ENCODE measurements around the gene NFE2L1. TPM values are rescaled to one million over a fixed set of nuclear protein-coding genes. Genes with fewer than 3 reads are reported as not detected.
"Not testable (repeated sequence)": the region's sequence is repeated elsewhere in the genome, so short reads cannot be mapped to it uniquely, and the experiment has no call there.

The NFE2L1 gene
- total RNA-seq, 3 donors from 2014 or later, result 182 to 275 (median 247) TPM

GRCh38 chr17:48064638-48065037, 16.5 kb downstream of the NFE2L1 start:
- Histone ChIP-seq H3K4me1 (ENCODE audit: low read depth) (no peaks in the 10 kb centered on the region), H3K9me3 (no peaks in the 10 kb centered on the region), H3K4me3 (no peak overlapping the region), H3K36me3 (ENCODE audit: low read depth) (peaks cover 6% of the 10 kb centered on the region)
- TF ChIP-seq CTCF (IDR thresholded peaks at IDR 0.05), result no peak
- intact Hi-C loops (cut with DNase I, micrococcal nuclease), result no loop called here
- ATAC-seq (no peak), DNase-seq (no peak)

DNA sequence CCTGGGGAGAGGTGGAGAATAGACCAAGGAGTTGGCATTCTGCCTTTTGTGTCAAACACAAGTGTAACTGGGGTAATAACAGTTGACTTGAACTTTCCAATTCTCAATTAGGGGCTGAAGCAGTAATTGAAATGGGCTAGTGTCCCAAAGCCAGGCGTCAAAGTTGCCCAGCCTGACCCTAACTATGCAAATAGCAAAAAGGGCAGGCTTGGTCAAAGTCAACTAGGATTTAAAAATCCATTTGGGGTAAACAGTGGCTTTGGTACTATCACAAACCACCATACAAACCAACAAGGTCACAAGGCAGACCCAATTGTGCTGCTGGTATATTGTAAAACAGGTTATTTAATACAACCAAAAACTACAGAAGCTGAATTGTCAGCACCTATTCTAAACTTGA, 18.0 kb downstream of the NFE2L1 start:
- DNase-seq (no peak), ATAC-seq (no peak)
- no peaks in the 10 kb centered on the region for H3K9me3 ChIP-seq
- peaks cover 6% of the 10 kb centered on the region for H3K36me3 ChIP-seq (ENCODE audit: low read depth)
- intact Hi-C loops (cut with DNase I, micrococcal nuclease), result no loop called here
- no peak for TF ChIP-seq CTCF (IDR thresholded peaks at IDR 0.05)
- H3K4me1 ChIP-seq (ENCODE audit: low read depth), result no peaks in the 10 kb centered on the region
- no peak overlapping the region for H3K4me3 ChIP-seq

- ATAC-seq, result no peak
- H3K36me3 ChIP-seq (ENCODE audit: low read depth), result peaks cover 6% of the 10 kb centered on the region
- intact Hi-C loops (cut with DNase I, micrococcal nuclease), result no loop called here
- TF ChIP-seq CTCF (IDR thresholded peaks at IDR 0.05), result no peak
- no peaks in the 10 kb centered on the region for H3K4me1 ChIP-seq (ENCODE audit: low read depth)
- DNase-seq, result no peak
- no peaks in the 10 kb centered on the region for H3K9me3 ChIP-seq
- no peak overlapping the region for H3K4me3 ChIP-seq
These were observed 18.5 kb downstream of the NFE2L1 start for GRCh38 chr17:48066656-48067055.

GRCh38 chr17:48067245-48067644, 19.1 kb downstream of the NFE2L1 start:
- Histone ChIP-seq H3K4me1 (ENCODE audit: low read depth) (no peaks in the 10 kb centered on the region), H3K36me3 (ENCODE audit: low read depth) (peaks cover 1% of the 10 kb centered on the region), H3K4me3 (no peak overlapping the region), H3K9me3 (no peaks in the 10 kb centered on the region)
- ATAC-seq, result no peak
- intact Hi-C loops (cut with DNase I, micrococcal nuclease), result no loop called here
- DNase-seq, result no peak
- no peak for TF ChIP-seq CTCF (IDR thresholded peaks at IDR 0.05)

DNA sequence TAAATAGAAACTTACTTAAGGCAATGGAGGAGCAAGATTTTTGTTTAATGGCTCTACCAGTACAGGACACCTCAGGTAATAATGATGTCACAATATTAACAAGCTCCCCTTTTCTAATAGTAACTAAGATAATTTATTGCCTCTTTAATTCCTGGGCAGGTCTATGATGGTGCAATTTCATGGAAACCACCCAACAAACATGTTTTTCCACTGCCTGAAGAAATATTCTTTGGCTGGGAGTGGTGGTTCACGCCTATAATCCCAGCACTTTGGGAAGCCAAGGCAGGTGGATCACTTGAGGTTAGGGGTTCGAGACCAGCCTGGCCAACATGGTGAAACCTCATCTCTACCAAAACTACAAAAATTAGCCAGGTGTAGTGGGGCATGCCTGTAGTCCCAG, 19.6 kb downstream of the NFE2L1 start:
- ATAC-seq; H3K4me3 ChIP-seq; intact Hi-C loops (cut with DNase I, micrococcal nuclease); H3K36me3 ChIP-seq (ENCODE audit: low read depth); H3K4me1 ChIP-seq (ENCODE audit: low read depth); DNase-seq; H3K9me3 ChIP-seq: not testable (repeated sequence)

DNA sequence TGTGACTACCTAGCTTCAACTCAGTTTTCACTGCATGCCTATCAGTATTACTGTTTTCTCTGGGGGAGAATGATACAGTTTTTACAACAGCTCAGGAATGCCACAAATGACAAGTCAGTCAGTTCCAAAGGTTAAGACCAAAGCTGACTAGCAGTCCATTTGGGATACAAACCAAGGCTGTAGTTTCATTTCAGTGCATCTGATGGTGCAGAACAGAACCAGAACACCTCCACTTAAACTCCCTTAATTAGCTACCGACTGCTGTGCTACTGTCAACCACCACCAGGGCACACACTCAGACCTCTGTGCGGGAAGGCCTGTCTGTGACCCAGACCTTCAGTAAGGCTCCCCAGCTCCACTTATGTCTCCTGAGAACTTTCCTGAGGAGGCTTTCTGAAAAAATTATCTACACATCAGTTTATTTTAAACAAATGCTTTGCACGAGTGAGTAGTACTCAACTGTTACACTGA, 20.4 kb downstream of the NFE2L1 start:
- Histone ChIP-seq H3K4me1 (ENCODE audit: low read depth) (no peaks in the 10 kb centered on the region), H3K4me3 (no peak overlapping the region), H3K36me3 (ENCODE audit: low read depth) (no peaks in the 10 kb centered on the region), H3K9me3 (no peaks in the 10 kb centered on the region)
- TF ChIP-seq CTCF (IDR thresholded peaks at IDR 0.05), result no peak
- intact Hi-C loops (cut with DNase I, micrococcal nuclease), result no loop called here
- DNase-seq, result no peak
- peak; percentile 58 for ATAC-seq

Measured in mucosa of descending colon (tissue), 3 donors.